ENCODE measurements around the gene ATN1. TPM values are rescaled to one million over a fixed set of nuclear protein-coding genes. Genes with fewer than 3 reads are reported as not detected.
"Not testable (repeated sequence)": the region's sequence is repeated elsewhere in the genome, so short reads cannot be mapped to it uniquely, and the experiment has no call there.

ATN1 gene
- total RNA-seq, 1 donor from 2014 or later: 112 TPM

- DNase-seq (ENCODE audit: low spot score): peak; percentile 98
Observed at GRCh38 chr12:6904280-6905276, 23.2 kb upstream of the ATN1 start, which contains the start of gene LRRC23. TSS of gene LRRC23 (plus strand) at chr12:6904822. CDS start at chr12:6905634, 812 bp downstream.

- no peak for DNase-seq (ENCODE audit: low spot score)
Observed at GRCh38 chr12:6905414-6906040, 22.2 kb upstream of the ATN1 start.

GRCh38 chr12:6908141-6908540 lies 19.6 kb upstream of the ATN1 start:
- not testable (repeated sequence) for DNase-seq (ENCODE audit: low spot score)

- no peak for DNase-seq (ENCODE audit: low spot score)
Observed at GRCh38 chr12:6909421-6910145, 18.2 kb upstream of the ATN1 start.

- DNase-seq (ENCODE audit: low spot score): no peak
Observed at GRCh38 chr12:6912164-6912935, 15.4 kb upstream of the ATN1 start.

- peak; percentile 84 for DNase-seq (ENCODE audit: low spot score)
Observed at GRCh38 chr12:6914246-6914946, 13.4 kb upstream of the ATN1 start, which contains the start of gene ENO2. TSS of gene ENO2 (plus strand) at chr12:6914580. CDS start at chr12:6915833, 1,253 bp downstream.

- DNase-seq (ENCODE audit: low spot score): no peak
Observed at GRCh38 chr12:6914947-6915788, 12.6 kb upstream of the ATN1 start.

GRCh38 chr12:6915789-6916285 lies 11.9 kb upstream of the ATN1 start:
- no peak for DNase-seq (ENCODE audit: low spot score)

GRCh38 chr12:6916426-6917200 lies 11.1 kb upstream of the ATN1 start:
- no peak for DNase-seq (ENCODE audit: low spot score)

GRCh38 chr12:6917491-6918231 lies 10.1 kb upstream of the ATN1 start:
- DNase-seq (ENCODE audit: low spot score): no peak

GRCh38 chr12:6919588-6919987 lies 8.2 kb upstream of the ATN1 start:
- no peak for DNase-seq (ENCODE audit: low spot score)

- DNase-seq (ENCODE audit: low spot score): no peak
Observed at GRCh38 chr12:6921539-6921938, 6.2 kb upstream of the ATN1 start.

GRCh38 chr12:6921996-6922946 lies 5.5 kb upstream of the ATN1 start:
- DNase-seq (ENCODE audit: low spot score): no peak

GRCh38 chr12:6923003-6923732 lies 4.6 kb upstream of the ATN1 start:
- DNase-seq (ENCODE audit: low spot score): no peak

- DNase-seq (ENCODE audit: low spot score): no peak
Observed at GRCh38 chr12:6923851-6924250, 3.9 kb upstream of the ATN1 start.

GRCh38 chr12:6925239-6925539 lies 2.6 kb upstream of the ATN1 start:
- no peak for DNase-seq (ENCODE audit: low spot score)
